ELF-1 (cell line): ENCODE results near the gene ITPR1.

ENCODE experiments used
- DNase-seq: peaks from one replicate; pipeline ENCODE4 v3.0.0-alpha.2; 2016; ENCODE audit warnings: low read depth, low spot score

Gene ITPR1

GRCh38 chr3:4641863-4642563 lies 148.9 kb downstream of the ITPR1 start:
- DNase-seq: no peak

GRCh38 chr3:4642611-4643010 lies 149.5 kb downstream of the ITPR1 start:
- no peak for DNase-seq

- no peak for DNase-seq
These were observed 150.9 kb downstream of the ITPR1 start for GRCh38 chr3:4643904-4644547.

- no peak for DNase-seq
These were observed 151.8 kb downstream of the ITPR1 start for GRCh38 chr3:4644951-4645350.

- no peak for DNase-seq
These were observed 152.3 kb downstream of the ITPR1 start for GRCh38 chr3:4645468-4645867.

- no peak for DNase-seq
These were observed 154.3 kb downstream of the ITPR1 start for GRCh38 chr3:4647411-4647810.

GRCh38 chr3:4655145-4656045 lies 162.2 kb downstream of the ITPR1 start:
- no peak for DNase-seq

GRCh38 chr3:4656059-4656458 lies 162.9 kb downstream of the ITPR1 start:
- peak; percentile 80 for DNase-seq

GRCh38 chr3:4656626-4657328 lies 163.6 kb downstream of the ITPR1 start:
- no peak for DNase-seq

- DNase-seq: no peak
These were observed 167.8 kb downstream of the ITPR1 start for GRCh38 chr3:4660936-4661335.

- DNase-seq: no peak
These were observed 171.3 kb downstream of the ITPR1 start for GRCh38 chr3:4664412-4664811.

GRCh38 chr3:4665197-4665596 lies 172.0 kb downstream of the ITPR1 start:
- no peak for DNase-seq

- no peak for DNase-seq
These were observed 172.9 kb downstream of the ITPR1 start for GRCh38 chr3:4666071-4666470.

- peak; percentile 39 for DNase-seq
These were observed 177.2 kb downstream of the ITPR1 start for GRCh38 chr3:4670352-4670751.

- no peak for DNase-seq
These were observed 179.7 kb downstream of the ITPR1 start for GRCh38 chr3:4672725-4673275.

GRCh38 chr3:4674216-4674615 lies 181.1 kb downstream of the ITPR1 start:
- DNase-seq: no peak

- DNase-seq: no peak
These were observed 182.6 kb downstream of the ITPR1 start for GRCh38 chr3:4675704-4676103.

- no peak for DNase-seq
These were observed 185.2 kb downstream of the ITPR1 start for GRCh38 chr3:4678320-4678719.

- no peak for DNase-seq
These were observed 187.1 kb downstream of the ITPR1 start for GRCh38 chr3:4680227-4680691.

- no peak for DNase-seq
These were observed 187.7 kb downstream of the ITPR1 start for GRCh38 chr3:4680871-4681300.

- DNase-seq: no peak
These were observed 188.2 kb downstream of the ITPR1 start for GRCh38 chr3:4681301-4681700.
